A549 (cell line): ENCODE results near the gene PCNT. TPM values are rescaled to one million over a fixed set of nuclear protein-coding genes. Genes with fewer than 3 reads are reported as not detected.

Source experiments
- ATAC-seq, 2 experiments: fragments of 200-7000 bp in 1 of 2; fragments of >200 bp in 1 of 2; cut with Nextera tagmentation in 1 of 2; cut with Tn5 transposase in 1 of 2; 3 replicates each; pipeline versions ENCODE4 v1.8.0 to v1.9.1; 2018 to 2020; ENCODE audit warnings: mild to moderate bottlenecking in 1 of 2, moderate library complexity in 1 of 2
- CTCF ChIA-PET: fragments of 300-600 bp; sonication (Branson Sonifier 250); formaldehyde crosslinking; extraction: SDS; loops from one replicate; lab custom pipeline; 2021; ENCODE audit warnings: antibody characterized with exemption, inconsistent platforms; lab: Yijun Ruan, JAX
- POLR2A ChIA-PET: fragments of 350-600 bp; formaldehyde crosslinking; extraction: SDS; loops from one replicate; lab custom pipeline; 2021; ENCODE audit warnings: antibody characterized with exemption, inconsistent platforms; lab: Yijun Ruan, JAX
- DNase-seq, 2 experiments: peaks; one replicate each; pipeline versions ENCODE4 v3.0.0 to v3.0.0-alpha.2; 2011 to 2016; ENCODE audit warnings: low read depth in 1 of 2, low spot score in 1 of 2
- FAIRE-seq: peaks from 2 replicates; lab custom pipeline; 2011; peaks lifted over from hg19 to GRCh38; lab: Jason Lieb, UNC
- H3K27ac ChIP-seq, 2 experiments: fragments of >200 bp; sonication (Bioruptor Twin); formaldehyde crosslinking; 3 replicates each; pipeline ENCODE4 v1.5.1; 2016 to 2017
- H3K4me1 ChIP-seq: fragments of >200 bp; sonication (Bioruptor Twin); formaldehyde crosslinking; 3 replicates; pipeline ENCODE4 v1.6.1; 2016
- H3K4me2 ChIP-seq: fragments of >200 bp; sonication (Bioruptor Twin); formaldehyde crosslinking; 3 replicates; pipeline ENCODE4 v1.6.1; 2016
- H3K4me3 ChIP-seq: fragments of >200 bp; sonication (Bioruptor Twin); formaldehyde crosslinking; 3 replicates; pipeline ENCODE4 v1.5.1; 2016
- H3K9me3 ChIP-seq: fragments of >200 bp; sonication (Bioruptor Twin); formaldehyde crosslinking; 3 replicates; pipeline ENCODE4 v1.6.1; 2016
- ATOH8 ChIP-seq: fragments of 250-450 bp; sonication (Bioruptor Pico); IDR thresholded peaks from 2 replicates; pipeline ENCODE4 v1.5.0; 2020; ENCODE audit warnings: low read depth, mild to moderate bottlenecking, moderate library complexity
- BCL3 ChIP-seq: fragments of >200 bp; sonication (Bioruptor Twin); formaldehyde crosslinking; IDR thresholded peaks from 3 replicates; pipeline ENCODE4 v1.6.1; 2016
- CEBPB ChIP-seq, 2 experiments: fragments of >200 bp in 1 of 2; sonication (Bioruptor Twin) in 1 of 2; formaldehyde crosslinking in 1 of 2; IDR thresholded peaks; 2 replicates each; pipeline ENCODE4 v1.6.1; 2012 to 2016
- ESRRA ChIP-seq: fragments of 150-350 bp; IDR thresholded peaks from 2 replicates; pipeline ENCODE4 v1.6.1; 2014; ENCODE audit warnings: mild to moderate bottlenecking, low read length, borderline replicate concordance
- FOSL2 ChIP-seq, 2 experiments: fragments of 450-650 bp in 1 of 2; fragments of >200 bp in 1 of 2; sonication (Bioruptor Twin) in 1 of 2; formaldehyde crosslinking; IDR thresholded peaks; 2 replicates each; pipeline versions ENCODE4 v1.5.0 to v1.6.1; 2016 to 2020; ENCODE audit warnings: mild to moderate bottlenecking in 1 of 2, moderate library complexity in 1 of 2
- FOXS1 ChIP-seq: fragments of 250-450 bp; sonication (Bioruptor Pico); IDR thresholded peaks from 2 replicates; pipeline ENCODE4 v1.5.0; 2020; ENCODE audit warnings: mild to moderate bottlenecking, moderate library complexity
- GATA3 ChIP-seq: IDR thresholded peaks from 2 replicates; pipeline ENCODE4 v1.6.1; 2012; ENCODE audit warnings: borderline replicate concordance
- HDAC2 ChIP-seq: fragments of 200-600 bp; sonication (generic); IDR thresholded peaks from 2 replicates; pipeline ENCODE4 v1.6.1; 2016
- HES2 ChIP-seq: fragments of >200 bp; sonication (Bioruptor Twin); formaldehyde crosslinking; IDR thresholded peaks from 2 replicates; pipeline ENCODE4 v1.6.1; 2016
- HOXA7 ChIP-seq: fragments of 250-450 bp; sonication (Bioruptor Pico); IDR thresholded peaks from 2 replicates; pipeline ENCODE4 v1.5.0; 2020; ENCODE audit warnings: mild to moderate bottlenecking, moderate library complexity
- HOXB13 ChIP-seq: fragments of 250-450 bp; sonication (Bioruptor Pico); IDR thresholded peaks from 2 replicates; pipeline ENCODE4 v1.5.0; 2020; ENCODE audit warnings: low read depth, mild to moderate bottlenecking, moderate library complexity
- HOXB5 ChIP-seq: fragments of 250-450 bp; sonication (Bioruptor Pico); IDR thresholded peaks from 2 replicates; pipeline ENCODE4 v1.5.0; 2020; ENCODE audit warnings: mild to moderate bottlenecking, moderate library complexity
- JUNB ChIP-seq: fragments of >200 bp; sonication (Bioruptor Twin); formaldehyde crosslinking; IDR thresholded peaks from 2 replicates; pipeline ENCODE4 v1.6.1; 2016
- NPAS2 ChIP-seq: fragments of 250-450 bp; sonication (Bioruptor Pico); IDR thresholded peaks from 2 replicates; pipeline ENCODE4 v1.8.0; 2022; ENCODE audit warnings: mild to moderate bottlenecking, moderate library complexity, borderline replicate concordance
- NR3C1 ChIP-seq: fragments of >200 bp; sonication (Bioruptor Twin); formaldehyde crosslinking; IDR thresholded peaks from 3 replicates; pipeline ENCODE4 v1.6.1; 2017
- PHF8 ChIP-seq: fragments of 200-600 bp; sonication (generic); IDR thresholded peaks from 2 replicates; pipeline ENCODE4 v1.6.1; 2016; ENCODE audit warnings: low read depth, mild to moderate bottlenecking, antibody characterized with exemption, moderate library complexity, borderline replicate concordance
- RARB ChIP-seq: fragments of 250-450 bp; sonication (Bioruptor Pico); IDR thresholded peaks from 2 replicates; pipeline ENCODE4 v1.8.0; 2021; ENCODE audit warnings: mild to moderate bottlenecking, moderate library complexity
- RNF2 ChIP-seq: fragments of 200-600 bp; sonication (generic); IDR thresholded peaks from 2 replicates; pipeline ENCODE4 v1.6.1; 2016; ENCODE audit warnings: low read depth, mild to moderate bottlenecking, antibody characterized with exemption, moderate library complexity, borderline replicate concordance
- SMC3 ChIP-seq: fragments of >200 bp; sonication (Bioruptor Twin); formaldehyde crosslinking; IDR thresholded peaks from 3 replicates; pipeline ENCODE4 v1.6.1; 2018; ENCODE audit warnings: inconsistent platforms
- SREBF2 ChIP-seq: fragments of 450-650 bp; IDR thresholded peaks from 2 replicates; pipeline ENCODE4 v1.6.1; 2014; ENCODE audit warnings: mild to moderate bottlenecking, moderate library complexity
- ZC3H11A ChIP-seq: fragments of 450-650 bp; IDR thresholded peaks from 2 replicates; pipeline ENCODE4 v1.6.1; 2014; ENCODE audit warnings: antibody characterized with exemption, mild to moderate bottlenecking
- ZFP36 ChIP-seq: fragments of 450-650 bp; IDR thresholded peaks from 2 replicates; pipeline ENCODE4 v1.6.1; 2014; ENCODE audit warnings: borderline replicate concordance; ENCODE audit not compliant: partially characterized antibody
- ZSCAN20 ChIP-seq: fragments of 250-450 bp; sonication (Bioruptor Pico); IDR thresholded peaks from 2 replicates; pipeline ENCODE4 v1.8.0; 2022; ENCODE audit warnings: mild to moderate bottlenecking, moderate library complexity
- WGBS: methylation state at CpG from one replicate; pipeline ENCODE4 v1.1.6; 2017; ENCODE audit errors: missing lambda C conversion rate; 5-methylcytosine and 5-hydroxymethylcytosine counted together
- polyA plus RNA-seq, 4 experiments: library from polyadenylated mRNA; depleted of rRNA in 3 of 4; stranded (reverse); fragments of >200 nt; fragmentation: RNase III in 1 of 4; extraction: RNeasy Plus Mini Kit Qiagen cat#74134 plus additional on column Dnase treatment in 1 of 4; gene quantifications; 2 replicates in 3 of 4; 3 replicates in 1 of 4; pipeline ENCODE4 v1.2.3, GENCODE V29; 2011 to 2017
- TF ChIP-seq, protein P1 (sequence below): fragments of 200-600 bp; sonication (generic); IDR thresholded peaks from 2 replicates; pipeline ENCODE4 v1.6.1; 2016; ENCODE audit warnings: antibody characterized with exemption, mild to moderate bottlenecking, moderate library complexity
- TF ChIP-seq, protein P2 (sequence below): fragments of 450-650 bp; IDR thresholded peaks from 2 replicates; pipeline ENCODE4 v1.6.1; 2014; ENCODE audit warnings: antibody characterized with exemption
- TF ChIP-seq, protein P3 (sequence below): IDR thresholded peaks from 2 replicates; pipeline ENCODE4 v1.6.1; 2012

PCNT gene
- polyA plus RNA-seq, 2 of the 4 experiments (the other 2 are of a cell fraction) = 11.1 to 14.6 TPM

- Histone ChIP-seq H3K4me3 (no peak overlapping the region), H3K4me2 (no peak overlapping the region), H3K9me3 (no peaks in the 10 kb centered on the region), H3K27ac (no peak overlapping the region), H3K4me1 (no peaks in the 10 kb centered on the region)
- 89% methylated on average over 8 of the region's 9 CpGs for WGBS
- FAIRE-seq (no peak), DNase-seq (no peak), ATAC-seq (no peak)
- POLR2A ChIA-PET = no interaction called here
- CTCF ChIA-PET = no interaction called here
- TF ChIP-seq, protein P1, sequence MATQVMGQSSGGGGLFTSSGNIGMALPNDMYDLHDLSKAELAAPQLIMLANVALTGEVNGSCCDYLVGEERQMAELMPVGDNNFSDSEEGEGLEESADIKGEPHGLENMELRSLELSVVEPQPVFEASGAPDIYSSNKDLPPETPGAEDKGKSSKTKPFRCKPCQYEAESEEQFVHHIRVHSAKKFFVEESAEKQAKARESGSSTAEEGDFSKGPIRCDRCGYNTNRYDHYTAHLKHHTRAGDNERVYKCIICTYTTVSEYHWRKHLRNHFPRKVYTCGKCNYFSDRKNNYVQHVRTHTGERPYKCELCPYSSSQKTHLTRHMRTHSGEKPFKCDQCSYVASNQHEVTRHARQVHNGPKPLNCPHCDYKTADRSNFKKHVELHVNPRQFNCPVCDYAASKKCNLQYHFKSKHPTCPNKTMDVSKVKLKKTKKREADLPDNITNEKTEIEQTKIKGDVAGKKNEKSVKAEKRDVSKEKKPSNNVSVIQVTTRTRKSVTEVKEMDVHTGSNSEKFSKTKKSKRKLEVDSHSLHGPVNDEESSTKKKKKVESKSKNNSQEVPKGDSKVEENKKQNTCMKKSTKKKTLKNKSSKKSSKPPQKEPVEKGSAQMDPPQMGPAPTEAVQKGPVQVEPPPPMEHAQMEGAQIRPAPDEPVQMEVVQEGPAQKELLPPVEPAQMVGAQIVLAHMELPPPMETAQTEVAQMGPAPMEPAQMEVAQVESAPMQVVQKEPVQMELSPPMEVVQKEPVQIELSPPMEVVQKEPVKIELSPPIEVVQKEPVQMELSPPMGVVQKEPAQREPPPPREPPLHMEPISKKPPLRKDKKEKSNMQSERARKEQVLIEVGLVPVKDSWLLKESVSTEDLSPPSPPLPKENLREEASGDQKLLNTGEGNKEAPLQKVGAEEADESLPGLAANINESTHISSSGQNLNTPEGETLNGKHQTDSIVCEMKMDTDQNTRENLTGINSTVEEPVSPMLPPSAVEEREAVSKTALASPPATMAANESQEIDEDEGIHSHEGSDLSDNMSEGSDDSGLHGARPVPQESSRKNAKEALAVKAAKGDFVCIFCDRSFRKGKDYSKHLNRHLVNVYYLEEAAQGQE = no peak
- TF ChIP-seq RARB (CRISPR knock-in tag) (no peak), HES2 (no peak), CEBPB (IDR thresholded peaks at IDR 0.05) (no peak), HOXB13 (no peak), FOSL2 (IDR thresholded peaks at IDR 0.05) (no peak), FOSL2 (CRISPR knock-in tag; IDR thresholded peaks at IDR 0.05) (no peak), PHF8 (no peak), ZSCAN20 (CRISPR knock-in tag) (no peak), ZC3H11A (no peak), NPAS2 (no peak), HOXB5 (CRISPR knock-in tag) (no peak), BCL3 (no peak), FOXS1 (CRISPR knock-in tag) (no peak), NR3C1 (no peak), HDAC2 (no peak)
Observed at GRCh38 chr21:46413365-46413696, 89.4 kb downstream of the PCNT start.

- WGBS = 91% methylated on average over 11 of the region's 13 CpGs
Observed at GRCh38 chr21:46414965-46415275, 91.0 kb downstream of the PCNT start.

More at GRCh38 chr21:46414965-46415275, 91.0 kb downstream of the PCNT start:
- H3K4me3 ChIP-seq = no peak overlapping the region
- TF ChIP-seq SREBF2 = no peak
- no peak for TF ChIP-seq JUNB
- no peak for TF ChIP-seq BCL3
- TF ChIP-seq SMC3 = no peak
- TF ChIP-seq NR3C1 = no peak
- no peak for TF ChIP-seq ESRRA
- TF ChIP-seq ATOH8 = no peak
- no peak for TF ChIP-seq PHF8
- TF ChIP-seq, protein P2, sequence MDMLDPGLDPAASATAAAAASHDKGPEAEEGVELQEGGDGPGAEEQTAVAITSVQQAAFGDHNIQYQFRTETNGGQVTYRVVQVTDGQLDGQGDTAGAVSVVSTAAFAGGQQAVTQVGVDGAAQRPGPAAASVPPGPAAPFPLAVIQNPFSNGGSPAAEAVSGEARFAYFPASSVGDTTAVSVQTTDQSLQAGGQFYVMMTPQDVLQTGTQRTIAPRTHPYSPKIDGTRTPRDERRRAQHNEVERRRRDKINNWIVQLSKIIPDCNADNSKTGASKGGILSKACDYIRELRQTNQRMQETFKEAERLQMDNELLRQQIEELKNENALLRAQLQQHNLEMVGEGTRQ = no peak
- no peak for TF ChIP-seq HOXA7 (CRISPR knock-in tag)
- no peak for TF ChIP-seq RNF2
- TF ChIP-seq GATA3 = no peak
- TF ChIP-seq ZFP36 = no peak
- TF ChIP-seq, protein P3, sequence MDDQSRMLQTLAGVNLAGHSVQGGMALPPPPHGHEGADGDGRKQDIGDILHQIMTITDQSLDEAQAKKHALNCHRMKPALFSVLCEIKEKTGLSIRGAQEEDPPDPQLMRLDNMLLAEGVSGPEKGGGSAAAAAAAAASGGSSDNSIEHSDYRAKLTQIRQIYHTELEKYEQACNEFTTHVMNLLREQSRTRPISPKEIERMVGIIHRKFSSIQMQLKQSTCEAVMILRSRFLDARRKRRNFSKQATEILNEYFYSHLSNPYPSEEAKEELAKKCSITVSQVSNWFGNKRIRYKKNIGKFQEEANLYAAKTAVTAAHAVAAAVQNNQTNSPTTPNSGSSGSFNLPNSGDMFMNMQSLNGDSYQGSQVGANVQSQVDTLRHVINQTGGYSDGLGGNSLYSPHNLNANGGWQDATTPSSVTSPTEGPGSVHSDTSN = no peak
- no peaks in the 10 kb centered on the region for H3K4me1 ChIP-seq
- CTCF ChIA-PET = no interaction called here
- no peak for DNase-seq
- no peak for ATAC-seq
- POLR2A ChIA-PET = no interaction called here
- FAIRE-seq = no peak
- H3K27ac ChIP-seq = no peak overlapping the region
- no peaks in the 10 kb centered on the region for H3K9me3 ChIP-seq
- H3K4me2 ChIP-seq = no peak overlapping the region
